Activated CD8-positive, alpha-beta T cell treated with anti-CD3 and anti-CD28 coated beads for 36 hours (primary cell): Measurements from ENCODE around the gene SYT9. TPM values are rescaled to one million over a fixed set of nuclear protein-coding genes. Genes with fewer than 3 reads are reported as not detected.

ENCODE experiments used
- ATAC-seq: fragments of 200-7000 bp; cut with Tn5 transposase; one replicate; pipeline ENCODE4 v1.10.0; 2021; ENCODE audit warnings: mild to moderate bottlenecking, moderate library complexity
- CTCF ChIA-PET: fragments of 350-600 bp; sonication (Branson Sonifier 250); formaldehyde crosslinking; loops from one replicate; lab custom pipeline; 2021; ENCODE audit warnings: antibody characterized with exemption; lab: Charles Lee
- POLR2A ChIA-PET: fragments of 350-600 bp; sonication (Branson Sonifier 250); formaldehyde crosslinking; loops from one replicate; lab custom pipeline; 2021; ENCODE audit warnings: antibody characterized with exemption; lab: Charles Lee
- DNase-seq: peaks from one replicate; pipeline ENCODE4 v3.0.0-alpha.2; 2020
- H3K27ac Mint-ChIP-seq: one replicate; pipeline ENCODE4 v1.8.0; 2021; ENCODE audit warnings: mild to moderate bottlenecking, mixed read lengths
- H3K27me3 Mint-ChIP-seq: one replicate; pipeline ENCODE4 v1.8.0; 2021; ENCODE audit warnings: mixed read lengths
- H3K36me3 Mint-ChIP-seq: one replicate; pipeline ENCODE4 v1.8.0; 2021; ENCODE audit warnings: low read depth, mixed read lengths
- H3K4me1 Mint-ChIP-seq: one replicate; pipeline ENCODE4 v1.8.0; 2021; ENCODE audit warnings: low read depth, mixed read lengths
- H3K4me3 Mint-ChIP-seq: one replicate; pipeline ENCODE4 v1.8.0; 2021; ENCODE audit warnings: mild to moderate bottlenecking, moderate library complexity, mixed read lengths
- H3K9me3 Mint-ChIP-seq: one replicate; pipeline ENCODE4 v1.8.0; 2021; ENCODE audit warnings: mixed read lengths
- intact Hi-C: fragments of 100-400 bp; cut with micrococcal nuclease; formaldehyde crosslinking; loops from one replicate; pipeline ENCODE4 v1.10.0; 2022
- total RNA-seq, 2 experiments: library from RNA; stranded (reverse); gene quantifications; one replicate each; pipeline ENCODE4 v1.2.3, GENCODE V29; 2021
- TF ChIP-seq, protein P1 (sequence below): fragments of 200-600 bp; IDR thresholded peaks from one replicate; pipeline ENCODE4 v1.8.0; 2022; ENCODE audit warnings: antibody characterized with exemption, mild to moderate bottlenecking

SYT9 gene
- total RNA-seq, 2 experiments from 2014 or later, result not detected

DNA sequence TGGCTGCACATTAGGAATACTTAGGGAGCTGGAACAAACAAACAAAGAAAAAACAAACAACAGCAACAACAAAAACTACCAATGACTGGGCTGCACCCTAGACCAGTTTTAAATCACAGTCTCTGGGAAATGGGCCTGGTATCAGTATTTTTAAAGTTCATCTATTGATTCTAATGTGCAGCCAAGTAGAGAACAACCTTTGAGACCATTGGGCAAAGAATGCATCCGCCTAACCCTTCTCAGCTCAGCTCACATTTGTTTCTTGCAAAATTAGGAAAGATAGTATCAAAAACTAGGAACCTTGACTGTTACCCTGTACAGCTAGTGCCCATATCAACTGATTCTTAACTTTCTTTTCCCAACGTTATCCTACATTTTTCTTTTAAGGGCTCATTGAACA, 5.2 kb downstream of the SYT9 start:
- H3K9me3 Mint-ChIP-seq, result no peaks in the 10 kb centered on the region
- no peak overlapping the region for H3K27ac Mint-ChIP-seq
- H3K36me3 Mint-ChIP-seq, result no peaks in the 10 kb centered on the region
- no peak for DNase-seq
- ChIA-PET CTCF (interaction anchor here (0.6 kb wide), 1 partner anchor 178 kb away, joined by 4 read pairs; no protein-coding TSS in a partner anchor), POLR2A (interaction anchor here (0.8 kb wide), 1 partner anchor 346 kb away, joined by 3 read pairs; no protein-coding TSS in a partner anchor)
- peaks cover 2% of the 10 kb centered on the region for H3K4me1 Mint-ChIP-seq
- no peak overlapping the region for H3K4me3 Mint-ChIP-seq
- peaks cover 31% of the 10 kb centered on the region for H3K27me3 Mint-ChIP-seq
- intact Hi-C loops, result no loop called here
- TF ChIP-seq, protein P1, sequence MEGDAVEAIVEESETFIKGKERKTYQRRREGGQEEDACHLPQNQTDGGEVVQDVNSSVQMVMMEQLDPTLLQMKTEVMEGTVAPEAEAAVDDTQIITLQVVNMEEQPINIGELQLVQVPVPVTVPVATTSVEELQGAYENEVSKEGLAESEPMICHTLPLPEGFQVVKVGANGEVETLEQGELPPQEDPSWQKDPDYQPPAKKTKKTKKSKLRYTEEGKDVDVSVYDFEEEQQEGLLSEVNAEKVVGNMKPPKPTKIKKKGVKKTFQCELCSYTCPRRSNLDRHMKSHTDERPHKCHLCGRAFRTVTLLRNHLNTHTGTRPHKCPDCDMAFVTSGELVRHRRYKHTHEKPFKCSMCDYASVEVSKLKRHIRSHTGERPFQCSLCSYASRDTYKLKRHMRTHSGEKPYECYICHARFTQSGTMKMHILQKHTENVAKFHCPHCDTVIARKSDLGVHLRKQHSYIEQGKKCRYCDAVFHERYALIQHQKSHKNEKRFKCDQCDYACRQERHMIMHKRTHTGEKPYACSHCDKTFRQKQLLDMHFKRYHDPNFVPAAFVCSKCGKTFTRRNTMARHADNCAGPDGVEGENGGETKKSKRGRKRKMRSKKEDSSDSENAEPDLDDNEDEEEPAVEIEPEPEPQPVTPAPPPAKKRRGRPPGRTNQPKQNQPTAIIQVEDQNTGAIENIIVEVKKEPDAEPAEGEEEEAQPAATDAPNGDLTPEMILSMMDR, result no peak
- no peak for ATAC-seq

DNA sequence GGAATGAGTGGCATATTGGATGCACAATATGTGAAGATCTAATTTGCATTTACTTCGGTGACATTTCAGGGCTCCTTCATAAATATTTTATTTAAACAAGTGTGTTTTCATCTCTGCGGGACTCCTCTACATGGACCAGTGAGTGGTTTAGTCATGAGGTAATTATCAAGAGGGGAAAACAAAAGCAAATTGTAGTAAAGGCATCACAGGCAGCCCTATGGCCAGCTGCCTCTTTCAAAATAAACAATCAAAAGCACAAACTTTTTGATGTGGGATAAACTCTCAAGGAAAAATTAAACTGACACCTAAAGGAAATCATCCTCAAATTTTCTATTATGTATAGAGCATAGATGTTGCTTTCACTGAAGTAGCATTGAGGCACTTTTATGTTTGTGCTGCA, 6.0 kb downstream of the SYT9 start:
- Mint-ChIP-seq H3K27me3 (peaks cover 28% of the 10 kb centered on the region), H3K4me3 (no peak overlapping the region), H3K36me3 (no peaks in the 10 kb centered on the region), H3K9me3 (no peaks in the 10 kb centered on the region), H3K27ac (no peak overlapping the region), H3K4me1 (no peaks in the 10 kb centered on the region)
- no peak for DNase-seq
- intact Hi-C loops, result no loop called here
- ChIA-PET POLR2A (no interaction called here), CTCF (no interaction called here)
- no peak for ATAC-seq
- TF ChIP-seq, protein P1, result no peak

DNA sequence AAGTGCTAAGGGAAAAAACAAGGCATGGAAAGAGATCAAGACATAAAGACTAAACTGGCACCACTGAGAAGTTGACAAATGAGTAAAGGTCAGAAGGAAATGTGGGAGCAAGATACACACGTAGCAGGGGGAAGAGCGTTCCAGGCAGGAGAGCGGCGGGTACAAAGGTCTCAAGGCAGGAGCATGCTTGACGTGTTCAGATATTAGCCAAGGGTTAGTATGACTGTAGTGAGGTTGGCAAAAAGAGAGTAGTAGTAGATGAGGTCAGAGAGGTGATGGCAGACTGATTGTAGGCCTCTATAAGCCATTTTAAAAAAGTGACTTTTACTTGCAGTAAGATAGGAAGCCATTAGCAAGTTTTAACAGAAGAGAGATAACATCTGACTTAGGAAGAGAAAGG, 9.9 kb downstream of the SYT9 start:
- H3K27ac Mint-ChIP-seq, result no peak overlapping the region
- TF ChIP-seq, protein P1, result no peak
- ATAC-seq, result no peak
- H3K27me3 Mint-ChIP-seq, result peaks cover 11% of the 10 kb centered on the region
- intact Hi-C loops, result no loop called here
- H3K4me3 Mint-ChIP-seq, result no peak overlapping the region
- no peak for DNase-seq
- H3K4me1 Mint-ChIP-seq, result no peaks in the 10 kb centered on the region
- CTCF ChIA-PET, result no interaction called here
- POLR2A ChIA-PET, result no interaction called here
- no peaks in the 10 kb centered on the region for H3K9me3 Mint-ChIP-seq
- no peaks in the 10 kb centered on the region for H3K36me3 Mint-ChIP-seq

DNA sequence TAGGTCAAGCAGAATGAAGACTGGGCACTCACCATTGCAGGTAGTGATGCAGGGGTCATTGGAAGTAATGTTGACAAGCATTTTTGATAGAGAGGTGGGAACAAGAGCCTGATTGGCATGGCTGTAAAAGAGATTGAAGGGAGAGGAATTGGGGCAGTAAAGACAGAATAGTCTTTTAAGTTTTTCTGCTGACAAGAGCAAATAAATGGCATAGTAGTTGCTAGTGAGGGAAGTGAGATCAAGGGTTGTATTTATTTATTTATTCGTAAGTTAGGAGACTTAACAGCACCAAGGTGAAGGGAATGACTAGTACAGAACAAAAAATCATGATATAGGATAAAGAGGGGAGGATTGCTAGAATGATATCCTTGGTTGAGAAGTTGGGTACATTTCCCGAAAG, 11.0 kb downstream of the SYT9 start:
- Mint-ChIP-seq H3K27me3 (peaks cover 6% of the 10 kb centered on the region), H3K4me1 (no peaks in the 10 kb centered on the region), H3K27ac (no peak overlapping the region), H3K4me3 (no peak overlapping the region), H3K36me3 (no peaks in the 10 kb centered on the region), H3K9me3 (no peaks in the 10 kb centered on the region)
- DNase-seq (no peak), ATAC-seq (no peak)
- intact Hi-C loops, result no loop called here
- ChIA-PET CTCF (no interaction called here), POLR2A (no interaction called here)
- TF ChIP-seq, protein P1, result no peak

DNA sequence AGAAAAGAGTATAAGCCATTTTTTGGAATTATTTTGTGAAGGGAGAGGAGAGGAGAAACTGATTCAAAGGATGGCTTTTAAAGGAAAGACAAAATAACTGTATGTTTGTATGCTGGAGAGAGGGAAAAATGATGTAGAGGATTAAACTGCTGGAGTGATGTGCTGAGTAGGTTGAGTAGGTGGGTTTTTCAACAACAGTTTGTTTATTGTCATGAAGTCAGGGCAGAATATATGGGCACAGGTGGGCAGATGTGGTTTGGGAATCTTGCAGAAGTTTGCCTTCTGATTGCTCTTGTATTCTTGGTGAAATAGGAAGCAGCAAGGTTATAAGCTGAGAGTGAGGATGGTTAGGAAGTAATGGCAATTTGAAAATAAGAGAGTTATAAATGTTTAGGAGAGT, 12.1 kb downstream of the SYT9 start:
- ATAC-seq, result no peak
- CTCF ChIA-PET, result interaction anchor here (1.4 kb wide), 1 partner anchor 15 kb away, joined by 4 read pairs; no protein-coding TSS in a partner anchor
- no peak overlapping the region for H3K27ac Mint-ChIP-seq
- no peak overlapping the region for H3K4me3 Mint-ChIP-seq
- no peak for DNase-seq
- no peaks in the 10 kb centered on the region for H3K9me3 Mint-ChIP-seq
- POLR2A ChIA-PET, result no interaction called here
- no peaks in the 10 kb centered on the region for H3K4me1 Mint-ChIP-seq
- intact Hi-C loops, result no loop called here
- TF ChIP-seq, protein P1, result no peak
- H3K27me3 Mint-ChIP-seq, result peaks cover 3% of the 10 kb centered on the region
- no peaks in the 10 kb centered on the region for H3K36me3 Mint-ChIP-seq
